GM15510 (cell line): Measurements from ENCODE around the gene CHRND.

ENCODE experiments used
- POLR2A ChIP-seq: IDR thresholded peaks from 3 replicates; pipeline ENCODE4 v1.6.1; 2011; ENCODE audit warnings: borderline replicate concordance; ENCODE audit not compliant: insufficient read length; ENCODE audit errors: extremely low read depth

CHRND gene

GRCh38 chr2:232484628-232485347, 41.2 kb upstream of the CHRND start:
- no peak for TF ChIP-seq POLR2A

GRCh38 chr2:232485348-232485756, 40.6 kb upstream of the CHRND start:
- no peak for TF ChIP-seq POLR2A

- TF ChIP-seq POLR2A, result no peak
Observed at GRCh38 chr2:232485757-232486557, 40.0 kb upstream of the CHRND start.

- TF ChIP-seq POLR2A, result no peak
Observed at GRCh38 chr2:232486558-232487384, 39.2 kb upstream of the CHRND start.

GRCh38 chr2:232487385-232488096, 38.4 kb upstream of the CHRND start, which contains the start of gene ECEL1:
Gene ECEL1, minus strand, starts transcription at chr2:232487834. Its CDS starts 1,181 bp downstream, at chr2:232486653.
- no peak for TF ChIP-seq POLR2A

- TF ChIP-seq POLR2A, result no peak
Observed at GRCh38 chr2:232488097-232488711, 37.8 kb upstream of the CHRND start.

GRCh38 chr2:232488721-232489300, 37.1 kb upstream of the CHRND start:
- no peak for TF ChIP-seq POLR2A

- TF ChIP-seq POLR2A, result no peak
Observed at GRCh38 chr2:232489516-232490220, 36.3 kb upstream of the CHRND start.

GRCh38 chr2:232490221-232491138, 35.5 kb upstream of the CHRND start:
- TF ChIP-seq POLR2A, result no peak

GRCh38 chr2:232491139-232491780, 34.7 kb upstream of the CHRND start:
- TF ChIP-seq POLR2A, result no peak

- TF ChIP-seq POLR2A, result no peak
Observed at GRCh38 chr2:232492236-232492848, 33.6 kb upstream of the CHRND start.
